ENCODE data around the gene PWWP2B. TPM values are rescaled to one million over a fixed set of nuclear protein-coding genes. Genes with fewer than 3 reads are reported as not detected.

PWWP2B gene
- polyA plus RNA-seq, 1 donor, result 5.4 TPM

DNA sequence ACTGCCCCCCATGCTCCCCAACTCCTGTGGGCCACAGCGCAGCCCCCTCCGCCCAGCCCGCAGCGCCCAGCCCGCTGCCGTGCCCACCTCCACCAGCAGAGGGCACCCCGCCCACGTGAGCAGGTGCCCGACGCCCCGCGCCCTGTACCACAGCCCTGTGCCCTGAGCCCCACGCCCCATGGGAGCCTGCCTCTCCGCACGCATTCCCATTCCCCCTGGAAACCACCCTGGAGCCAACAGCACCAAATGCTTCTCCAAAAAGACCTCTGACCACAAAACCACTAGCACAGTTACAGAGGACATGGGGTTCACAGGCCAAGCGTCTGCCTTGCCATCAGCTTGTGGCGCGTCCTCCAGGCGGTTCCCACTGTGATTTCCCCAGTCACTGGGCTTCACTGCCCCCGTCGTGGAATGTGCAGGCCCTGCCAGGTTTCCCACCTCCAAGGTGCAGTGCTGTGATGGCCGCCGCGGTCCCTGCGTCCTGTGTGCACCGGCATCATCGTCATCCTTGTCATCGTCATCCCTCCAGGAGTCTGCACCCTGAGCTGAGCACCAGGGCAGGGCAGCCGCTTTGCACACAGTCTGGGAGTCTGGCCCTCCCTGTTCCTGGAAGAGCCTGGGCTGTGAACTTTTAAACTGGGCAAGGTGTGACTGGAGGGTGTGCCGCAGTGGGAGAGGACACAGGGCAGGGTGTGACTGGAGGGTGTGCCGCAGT, 61.7 kb downstream of the PWWP2B start:
- no peak for DNase-seq

DNA sequence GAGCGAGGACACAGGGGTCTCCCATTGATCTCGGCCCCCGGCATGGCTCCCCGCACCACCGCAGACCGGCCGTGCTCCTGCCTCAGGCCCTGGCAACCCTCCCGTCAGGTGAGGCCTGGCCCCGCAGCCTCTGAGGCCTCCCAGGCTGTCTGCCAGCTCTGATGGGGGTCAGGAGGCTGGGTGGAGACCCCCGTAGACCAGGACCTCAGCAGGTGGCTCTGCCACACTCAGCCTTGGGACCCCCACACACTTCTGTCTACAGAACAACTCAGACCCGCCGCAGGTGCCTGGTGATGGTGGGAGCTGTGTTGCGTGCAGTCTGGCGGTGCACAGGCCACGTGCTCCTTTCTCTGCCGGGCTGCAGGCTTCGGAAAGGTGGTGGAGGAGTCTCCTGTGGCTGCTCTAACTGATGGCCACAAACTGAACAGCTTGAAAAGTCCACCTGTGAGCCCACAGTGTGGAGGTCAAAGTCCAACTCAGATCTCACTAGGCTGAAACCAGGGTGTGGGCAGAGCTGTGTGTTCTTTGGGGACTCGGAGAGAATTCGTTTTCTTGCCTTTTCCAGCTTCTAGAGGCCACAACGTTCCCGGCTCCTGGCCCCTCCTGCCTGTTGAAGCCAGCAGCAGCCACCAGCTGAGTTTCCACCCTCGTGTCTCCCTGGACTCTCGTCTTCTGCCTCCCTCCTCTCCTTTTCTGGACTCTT, 62.5 kb downstream of the PWWP2B start:
- no peak for DNase-seq

DNA sequence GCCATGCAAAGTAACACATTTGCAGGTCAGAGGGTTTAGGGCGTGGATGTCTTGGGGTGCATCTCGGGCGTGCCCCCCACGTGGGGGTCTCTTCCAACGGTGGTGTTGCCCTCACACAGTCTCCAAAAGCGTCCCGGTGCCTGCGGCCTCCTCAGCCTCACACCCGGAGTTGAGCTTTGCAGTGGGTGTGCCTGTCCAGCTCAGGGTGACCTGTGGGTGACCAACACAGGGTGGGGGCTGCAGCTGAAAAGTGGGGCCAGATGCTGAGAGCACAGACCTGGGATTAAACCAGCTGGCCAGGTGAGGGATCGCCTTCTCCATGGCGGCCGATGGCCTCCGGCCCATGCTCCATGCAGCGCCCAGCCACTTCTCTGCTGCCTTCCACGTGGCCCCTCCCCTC, 63.1 kb downstream of the PWWP2B start:
- no peak for DNase-seq

DNA sequence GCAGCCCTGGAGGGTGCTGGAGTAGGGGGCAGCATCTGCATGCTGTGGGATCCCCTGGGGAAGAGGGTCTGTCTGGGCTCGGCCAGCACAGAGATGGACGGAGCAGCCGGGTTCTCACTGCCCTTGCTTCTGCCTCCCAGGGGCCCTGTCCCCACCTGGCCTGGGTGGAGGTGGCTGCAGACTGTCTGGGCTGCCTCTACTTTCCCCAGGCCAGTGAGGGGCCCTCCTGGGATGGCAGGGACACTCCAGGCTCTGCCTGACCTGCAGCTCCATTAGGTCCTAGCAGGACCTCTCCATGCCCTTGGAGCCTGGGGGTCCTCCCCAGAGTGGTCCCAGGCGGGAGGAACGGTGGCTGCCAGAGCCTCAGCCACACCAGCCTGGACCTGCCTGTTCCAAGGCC, 63.7 kb downstream of the PWWP2B start:
- DNase-seq, result no peak

DNA sequence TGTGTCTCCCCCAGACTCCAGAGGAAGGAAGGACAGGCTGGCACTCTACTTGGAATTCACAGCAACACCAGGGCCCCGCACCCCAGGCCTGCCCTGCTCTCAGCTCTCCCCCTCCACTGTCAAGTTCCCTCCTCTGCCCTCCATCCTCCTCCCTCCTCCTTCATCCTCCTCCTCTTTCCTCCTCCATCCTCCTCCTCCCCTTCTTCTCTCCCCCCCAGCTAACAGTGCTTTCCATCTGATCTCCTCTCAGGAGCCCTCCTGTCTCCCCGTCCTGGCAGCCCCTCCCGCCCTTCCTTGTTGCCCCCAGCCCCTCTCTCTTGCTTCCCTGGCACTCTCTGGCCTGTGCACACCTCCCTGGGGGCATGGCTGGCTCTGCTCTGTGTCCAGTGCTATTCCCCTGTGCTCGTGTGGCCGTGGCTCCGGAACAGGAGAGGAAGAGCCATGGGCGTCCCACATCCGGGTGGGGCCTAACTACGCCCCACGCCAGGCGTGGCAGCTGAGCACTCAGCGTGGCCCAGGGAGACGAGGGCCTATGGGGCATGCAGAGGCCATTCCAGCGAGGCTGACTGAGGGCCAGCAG, 64.2 kb downstream of the PWWP2B start:
- no peak for DNase-seq

DNA sequence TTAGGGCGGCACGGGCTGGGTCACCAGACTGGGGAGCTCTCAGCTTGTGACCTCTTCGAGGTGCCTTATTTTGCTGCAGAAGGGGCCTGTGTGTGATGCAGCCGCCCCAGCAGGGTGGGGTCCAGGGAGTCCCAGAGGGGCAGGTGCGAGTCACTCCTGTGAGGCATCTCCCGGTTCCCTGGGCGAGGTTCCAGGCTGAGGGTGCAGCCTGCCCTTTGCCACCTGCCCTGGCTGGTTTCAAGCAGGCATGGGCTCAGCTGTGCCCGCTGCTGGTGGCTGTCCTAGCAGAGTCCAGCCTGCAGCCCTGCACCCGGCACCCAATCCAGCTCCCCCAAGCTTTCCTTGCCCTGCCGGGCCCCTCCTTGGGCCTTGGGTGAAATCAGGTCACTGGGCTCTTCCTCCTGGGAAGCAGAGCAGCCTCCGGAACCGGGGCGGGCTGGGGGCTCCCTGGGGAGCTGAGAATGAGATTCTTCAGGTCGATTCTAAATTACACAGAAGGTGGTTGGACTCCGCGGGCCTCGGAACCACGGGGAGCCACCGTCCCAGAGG, 64.8 kb downstream of the PWWP2B start:
- no peak for DNase-seq

DNA sequence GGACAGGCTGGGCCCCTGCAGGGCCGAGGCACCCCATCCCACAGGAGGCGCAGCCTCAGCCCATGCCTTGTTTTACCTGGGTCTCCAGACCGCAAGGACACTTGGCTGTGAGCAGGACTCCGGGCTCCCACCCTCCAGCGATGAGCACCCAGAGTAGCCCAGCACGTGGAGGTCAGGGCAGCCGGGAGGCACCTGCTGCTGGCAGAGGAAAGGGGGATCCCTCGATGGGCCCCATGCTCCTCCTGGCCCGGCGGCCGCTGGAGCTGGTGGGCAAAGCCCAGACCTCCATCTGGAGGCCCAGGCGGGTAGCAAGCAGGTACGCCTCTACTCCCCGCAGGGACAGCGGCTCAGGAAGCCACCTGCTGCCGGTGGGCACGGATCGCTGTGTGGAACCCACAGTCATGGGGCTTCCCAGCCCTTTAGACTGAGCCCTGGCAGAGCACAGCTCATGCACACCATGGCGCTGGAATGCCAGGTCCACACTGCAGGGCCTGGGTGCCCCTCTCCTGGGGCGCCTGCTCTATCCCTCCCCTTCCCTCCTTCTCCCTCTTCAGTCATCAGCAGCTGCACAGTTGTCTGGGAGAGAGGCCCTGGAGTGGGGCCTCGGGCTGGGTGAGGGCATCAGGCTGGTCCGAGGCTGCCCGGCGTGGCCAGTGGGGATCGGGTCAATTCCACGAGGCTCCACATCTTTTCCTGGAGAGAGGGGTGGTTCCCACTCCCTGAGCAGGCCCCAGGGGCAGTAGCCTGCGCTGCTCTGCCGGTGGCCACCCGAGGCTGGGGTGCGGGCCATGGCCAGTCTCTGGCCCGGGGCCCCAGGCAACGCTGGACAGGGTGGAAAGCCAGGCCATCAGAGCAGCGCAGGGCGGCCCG, 65.7 kb downstream of the PWWP2B start:
- DNase-seq, result no peak

DNA sequence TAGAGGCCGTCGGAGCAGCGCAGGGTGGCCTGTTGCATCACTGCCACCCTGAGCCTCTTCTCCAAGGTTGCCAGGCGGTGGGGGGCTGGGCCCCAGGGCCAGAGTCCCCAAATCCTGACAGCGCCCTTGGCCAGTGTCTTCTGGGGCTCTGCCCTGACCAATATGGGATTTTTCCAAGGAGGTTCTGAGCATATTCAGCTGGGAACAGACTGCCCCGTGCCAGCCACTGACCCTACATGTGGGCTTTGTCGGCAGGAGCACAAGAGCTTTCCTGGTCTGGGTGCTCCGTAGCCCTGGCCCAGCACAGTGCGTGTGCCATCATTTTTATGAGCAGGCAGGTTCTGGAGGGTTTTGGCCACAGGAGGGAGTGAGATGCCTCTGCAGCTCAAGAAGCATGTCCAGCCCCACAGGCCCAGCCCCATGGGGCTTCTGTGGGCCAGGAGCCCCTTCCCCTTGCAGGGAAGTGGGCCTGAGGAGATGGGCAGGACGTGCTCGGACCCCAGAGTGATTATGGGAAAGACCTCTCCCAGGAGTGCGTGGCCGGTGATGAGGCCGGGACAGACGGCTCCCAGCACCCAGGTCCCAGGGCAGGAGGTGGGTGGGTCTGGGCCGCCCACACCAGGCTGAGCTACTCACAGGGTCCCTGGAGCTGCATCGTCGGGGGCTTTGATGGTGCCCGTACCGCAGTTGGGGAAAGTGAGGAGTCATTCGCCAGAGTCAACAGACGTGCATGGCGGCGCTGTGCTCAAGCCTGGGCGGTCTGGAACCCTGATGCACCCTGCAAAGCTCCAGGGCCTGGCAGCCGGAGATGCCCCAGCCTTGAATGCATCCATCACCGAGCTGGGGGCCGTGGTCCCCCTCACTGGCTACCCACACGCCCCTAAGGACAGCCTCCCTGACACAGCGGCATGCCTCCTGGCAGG, 66.6 kb downstream of the PWWP2B start:
- no peak for DNase-seq

DNA sequence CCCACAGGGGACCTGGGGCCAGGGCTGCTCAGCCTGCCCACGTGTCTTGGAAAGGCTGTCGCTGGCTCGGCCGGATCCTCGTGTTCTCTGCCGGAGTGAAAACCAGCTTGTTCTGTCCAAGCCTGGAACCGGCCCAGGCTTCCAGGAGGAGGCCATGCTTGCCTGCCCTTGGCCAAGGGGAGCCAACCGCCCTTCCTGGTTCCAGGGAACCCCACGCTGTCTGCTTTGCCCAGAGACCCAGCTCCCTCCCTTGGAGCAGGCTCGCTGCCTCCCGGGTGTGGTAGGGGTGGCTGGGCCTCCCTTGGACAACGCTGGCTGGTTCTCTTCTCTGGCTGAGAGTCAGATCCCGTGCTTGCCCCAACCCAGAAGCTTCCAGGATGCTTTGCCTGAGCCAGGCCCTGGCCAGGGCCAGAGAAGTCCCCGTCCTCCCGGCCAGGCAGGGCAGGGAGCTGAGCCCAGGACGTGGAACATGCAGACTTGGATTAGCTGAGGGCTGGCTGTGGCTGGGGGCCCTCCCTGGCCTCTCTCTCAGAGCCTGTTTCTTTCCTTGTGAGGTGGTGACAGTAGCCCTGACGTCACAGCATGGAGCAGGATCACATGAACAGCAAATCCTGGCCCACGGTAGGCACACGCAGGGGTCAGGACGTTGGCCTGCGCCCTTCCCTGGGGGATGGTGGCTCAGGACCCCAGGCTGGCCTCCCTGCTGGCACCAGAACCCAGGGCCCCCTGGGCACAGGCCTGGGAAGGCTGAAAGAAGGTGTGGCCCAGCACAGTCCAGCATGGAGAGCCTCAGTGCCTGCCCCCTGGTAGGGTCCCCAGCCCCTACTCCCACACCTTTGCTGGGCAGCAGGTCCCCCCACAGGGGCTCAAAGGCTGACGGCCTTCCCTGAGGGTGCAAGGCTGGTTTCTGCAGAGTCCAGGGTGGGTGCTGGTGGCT, 67.5 kb downstream of the PWWP2B start:
- DNase-seq, result no peak

DNA sequence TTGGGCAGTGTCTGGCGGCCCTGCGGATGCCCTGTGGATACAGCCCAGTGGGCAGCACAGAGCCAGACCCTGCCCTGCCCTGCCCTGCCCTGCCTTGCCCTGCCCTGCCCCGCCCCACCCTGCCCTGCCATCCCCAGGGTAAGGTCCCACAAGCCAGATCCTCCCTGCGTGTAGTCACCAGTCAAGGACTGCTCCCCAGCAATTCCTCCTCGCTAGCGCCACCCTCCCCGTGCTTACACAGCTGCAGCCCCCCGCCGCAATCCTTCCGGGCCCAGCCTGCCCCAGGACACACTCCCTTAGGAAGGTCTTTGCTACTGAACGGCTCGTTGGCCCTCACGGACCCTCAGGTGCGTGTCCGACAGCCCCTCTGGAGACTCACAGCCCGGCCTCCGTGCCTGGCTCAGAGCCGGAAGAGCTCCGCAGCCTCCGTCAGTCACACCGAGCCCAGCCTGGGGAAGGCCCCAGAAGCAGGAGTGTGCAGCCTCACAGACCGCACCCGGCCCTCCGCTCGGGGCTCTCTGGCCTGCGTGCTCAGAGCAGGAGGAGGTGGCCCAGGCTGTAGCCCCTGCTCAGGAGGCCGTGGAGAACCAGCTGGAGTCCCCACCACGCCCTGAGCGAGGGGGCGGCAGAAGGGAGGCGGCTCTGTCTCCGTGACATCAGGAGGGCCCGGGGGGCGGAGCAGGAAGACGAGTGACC, 68.3 kb downstream of the PWWP2B start:
- no peak for DNase-seq

DNA sequence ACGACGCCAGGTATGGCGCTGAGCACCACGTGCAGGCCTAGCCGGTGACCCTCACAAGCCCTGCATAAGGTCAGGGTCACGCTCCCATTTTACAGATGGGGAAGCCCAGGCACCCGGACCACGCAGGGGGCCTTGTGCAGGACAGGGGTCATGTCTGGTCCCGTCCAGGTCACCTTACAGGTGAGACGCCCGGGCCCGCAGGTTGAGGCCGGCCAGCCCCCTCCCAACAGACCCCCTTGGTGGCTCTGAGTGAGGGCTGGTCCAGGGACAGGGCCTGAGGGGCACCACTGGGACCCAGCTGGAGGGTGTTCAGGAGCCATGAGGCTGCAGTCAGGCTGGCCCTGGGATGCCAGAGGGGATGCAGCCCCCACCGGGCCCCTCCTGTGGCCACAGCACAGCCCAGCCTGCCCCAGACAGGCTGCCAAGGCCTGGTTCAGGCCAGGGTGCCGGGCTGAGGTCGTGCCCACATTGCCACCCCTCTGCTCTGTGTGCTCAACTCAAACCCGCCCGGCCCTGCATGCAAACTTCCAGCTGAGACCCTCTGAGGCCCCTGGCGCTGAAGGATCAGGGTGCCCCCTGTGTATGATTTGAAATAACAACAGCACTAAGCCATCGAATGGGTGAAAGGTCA, 69.0 kb downstream of the PWWP2B start:
- DNase-seq, result no peak

DNA sequence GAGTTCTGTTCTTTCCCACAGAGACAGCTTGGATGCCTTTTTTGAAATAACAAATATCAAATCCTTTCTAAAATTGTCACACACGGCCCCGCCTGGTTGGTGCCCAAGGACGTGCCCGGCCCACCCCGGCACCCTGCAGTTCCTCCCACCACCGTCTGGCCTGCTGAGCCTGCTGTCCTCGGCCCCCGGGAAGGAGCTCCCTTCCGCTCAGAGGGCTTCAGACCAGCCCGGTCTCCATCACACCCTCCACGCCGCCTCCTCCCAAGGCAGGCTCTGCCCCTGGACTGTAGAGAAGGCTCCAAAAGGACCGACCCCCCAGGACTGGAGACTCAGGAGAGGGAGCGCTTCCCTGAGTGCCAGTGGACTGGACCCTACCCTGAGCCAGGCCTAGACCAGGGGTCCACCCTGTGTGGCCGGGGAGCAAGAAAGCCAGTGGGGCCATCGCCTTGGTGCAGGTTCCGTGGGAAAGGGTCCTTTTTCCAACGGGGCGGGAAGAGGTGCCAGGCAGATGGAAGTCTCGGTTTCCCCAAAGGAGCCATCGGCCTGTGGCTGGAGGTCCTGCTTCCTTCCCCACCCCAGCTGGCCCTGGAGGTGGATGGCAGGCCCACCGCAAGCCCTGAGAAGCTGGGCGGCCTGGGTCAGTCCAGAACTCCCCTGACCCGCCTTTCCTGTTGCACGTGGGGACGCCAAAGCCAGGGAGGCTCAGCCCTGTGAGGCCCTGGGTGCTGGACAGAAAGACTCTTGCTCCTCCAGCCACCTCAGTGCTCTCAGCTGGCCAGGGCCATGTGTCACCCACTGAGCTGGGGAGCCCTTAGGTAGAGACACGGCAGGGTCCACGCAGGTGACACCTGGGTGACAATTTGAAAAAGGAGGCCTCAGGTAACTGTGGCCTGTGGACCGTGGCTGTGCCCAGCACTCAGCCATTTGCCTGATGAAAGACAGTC, 69.8 kb downstream of the PWWP2B start:
- DNase-seq, result no peak

Other genes with a start within 250 kb of the PWWP2B start
- gene DPYSL4, start 210.3 kb upstream of the PWWP2B start, polyA plus RNA-seq (ENCODE audit: insufficient read length), result 16.3 TPM
- 11.5 TPM for gene STK32C, start 89.2 kb upstream of the PWWP2B start, polyA plus RNA-seq (ENCODE audit: insufficient read length)
- gene LRRC27, start 65.0 kb upstream of the PWWP2B start, polyA plus RNA-seq (ENCODE audit: insufficient read length), result 33.8 TPM
- gene INPP5A, start 140.6 kb downstream of the PWWP2B start, polyA plus RNA-seq (ENCODE audit: insufficient read length), result 31.3 TPM

Data from left kidney (tissue), 2 donors.